ENCODE results near the gene LMX1B.
"Not testable (repeated sequence)": the region's sequence is repeated elsewhere in the genome, so short reads cannot be mapped to it uniquely, and the experiment has no call there.

LMX1B gene

GRCh38 chr9:126635661-126636439 is 22.1 kb downstream of the LMX1B start:
- DNase-seq, result no peak

GRCh38 chr9:126636983-126637798 is 23.5 kb downstream of the LMX1B start:
- no peak for DNase-seq

GRCh38 chr9:126638571-126639132 is 24.9 kb downstream of the LMX1B start:
- DNase-seq, result no peak

- DNase-seq, result no peak
These were observed 25.7 kb downstream of the LMX1B start for GRCh38 chr9:126639318-126640000.

GRCh38 chr9:126641118-126641851 is 27.6 kb downstream of the LMX1B start:
- no peak for DNase-seq

- no peak for DNase-seq
These were observed 28.4 kb downstream of the LMX1B start for GRCh38 chr9:126642010-126642744.

GRCh38 chr9:126642839-126643238 is 29.1 kb downstream of the LMX1B start:
- no peak for DNase-seq

GRCh38 chr9:126643945-126644527 is 30.3 kb downstream of the LMX1B start:
- no peak for DNase-seq

- no peak for DNase-seq
These were observed 32.4 kb downstream of the LMX1B start for GRCh38 chr9:126646162-126646561.

GRCh38 chr9:126647585-126648411 is 34.1 kb downstream of the LMX1B start:
- no peak for DNase-seq

- no peak for DNase-seq
These were observed 35.7 kb downstream of the LMX1B start for GRCh38 chr9:126649477-126649876.

GRCh38 chr9:126650404-126651341 is 36.9 kb downstream of the LMX1B start:
- DNase-seq, result no peak

GRCh38 chr9:126652140-126652582 is 38.4 kb downstream of the LMX1B start:
- no peak for DNase-seq

GRCh38 chr9:126654124-126654523 is 40.4 kb downstream of the LMX1B start:
- no peak for DNase-seq

GRCh38 chr9:126656214-126656613 is 42.5 kb downstream of the LMX1B start:
- DNase-seq, result not testable (repeated sequence)

GRCh38 chr9:126658201-126658825 is 44.6 kb downstream of the LMX1B start:
- DNase-seq, result no peak

- no peak for DNase-seq
These were observed 45.3 kb downstream of the LMX1B start for GRCh38 chr9:126658956-126659555.

GRCh38 chr9:126661122-126661520 is 47.4 kb downstream of the LMX1B start:
- no peak for DNase-seq
